ENCODE data around the gene SLC27A4. TPM values are rescaled to one million over a fixed set of nuclear protein-coding genes. Genes with fewer than 3 reads are reported as not detected.
A peak's percentile ranks its signal among the peaks of the same experiment; 100 is the strongest.

SLC27A4 gene
- total RNA-seq, 1 donor from 2014 or later: 19.7 TPM

- DNase-seq (ENCODE audit: low read depth): no peak
- no peak for FAIRE-seq
- no peak for TF ChIP-seq CTCF (IDR thresholded peaks at IDR 0.05; ENCODE audit: insufficient read depth, low read length, severe bottlenecking)
- H3K27me3 ChIP-seq (ENCODE audit: control insufficient read depth, insufficient read depth, low read length): no peaks in the 10 kb centered on the region
- H3K4me3 ChIP-seq (ENCODE audit: low read depth, low read length): no peak overlapping the region
- peaks cover 23% of the 10 kb centered on the region for H3K36me3 ChIP-seq (ENCODE audit: control insufficient read depth, insufficient read depth, low read length)
Observed at GRCh38 chr9:128310461-128310860, 29.9 kb upstream of the SLC27A4 start.

- DNase-seq (ENCODE audit: low read depth): no peak
- Histone ChIP-seq H3K4me3 (ENCODE audit: low read depth, low read length) (no peak overlapping the region), H3K36me3 (ENCODE audit: control insufficient read depth, insufficient read depth, low read length) (peaks cover 27% of the 10 kb centered on the region), H3K27me3 (ENCODE audit: control insufficient read depth, insufficient read depth, low read length) (no peaks in the 10 kb centered on the region)
- no peak for TF ChIP-seq CTCF (IDR thresholded peaks at IDR 0.05; ENCODE audit: insufficient read depth, low read length, severe bottlenecking)
- no peak for FAIRE-seq
Observed at GRCh38 chr9:128314697-128315096, 25.6 kb upstream of the SLC27A4 start.

GRCh38 chr9:128316421-128316820, 23.9 kb upstream of the SLC27A4 start:
- Histone ChIP-seq H3K27me3 (ENCODE audit: control insufficient read depth, insufficient read depth, low read length) (no peaks in the 10 kb centered on the region), H3K4me3 (ENCODE audit: low read depth, low read length) (no peak overlapping the region), H3K36me3 (ENCODE audit: control insufficient read depth, insufficient read depth, low read length) (peaks cover 17% of the 10 kb centered on the region)
- TF ChIP-seq CTCF (IDR thresholded peaks at IDR 0.05; ENCODE audit: insufficient read depth, low read length, severe bottlenecking): no peak
- DNase-seq (ENCODE audit: low read depth) (no peak), FAIRE-seq (no peak)

GRCh38 chr9:128317629-128318028, 22.7 kb upstream of the SLC27A4 start:
- no peak overlapping the region for H3K4me3 ChIP-seq (ENCODE audit: low read depth, low read length)
- FAIRE-seq: no peak
- no peaks in the 10 kb centered on the region for H3K27me3 ChIP-seq (ENCODE audit: control insufficient read depth, insufficient read depth, low read length)
- peaks cover 17% of the 10 kb centered on the region for H3K36me3 ChIP-seq (ENCODE audit: control insufficient read depth, insufficient read depth, low read length)
- TF ChIP-seq CTCF (IDR thresholded peaks at IDR 0.05; ENCODE audit: insufficient read depth, low read length, severe bottlenecking): no peak
- DNase-seq (ENCODE audit: low read depth): no peak

GRCh38 chr9:128321343-128321742, 19.0 kb upstream of the SLC27A4 start:
- DNase-seq (ENCODE audit: low read depth) (no peak), FAIRE-seq (no peak)
- no peaks in the 10 kb centered on the region for H3K27me3 ChIP-seq (ENCODE audit: control insufficient read depth, insufficient read depth, low read length)
- peak overlapping the region; percentile 84 for H3K4me3 ChIP-seq (ENCODE audit: low read depth, low read length)
- H3K36me3 ChIP-seq (ENCODE audit: control insufficient read depth, insufficient read depth, low read length): peaks cover 9% of the 10 kb centered on the region
- no peak for TF ChIP-seq CTCF (IDR thresholded peaks at IDR 0.05; ENCODE audit: insufficient read depth, low read length, severe bottlenecking)

- Histone ChIP-seq H3K27me3 (ENCODE audit: control insufficient read depth, insufficient read depth, low read length) (no peaks in the 10 kb centered on the region), H3K36me3 (ENCODE audit: control insufficient read depth, insufficient read depth, low read length) (peaks cover 7% of the 10 kb centered on the region), H3K4me3 (ENCODE audit: low read depth, low read length) (peak overlapping the region; percentile 84)
- DNase-seq (ENCODE audit: low read depth) (no peak), FAIRE-seq (no peak)
- no peak for TF ChIP-seq CTCF (IDR thresholded peaks at IDR 0.05; ENCODE audit: insufficient read depth, low read length, severe bottlenecking)
Observed at GRCh38 chr9:128321879-128322403, 18.4 kb upstream of the SLC27A4 start.
